GM21526 (cell line): ENCODE measurements around the gene AKAP13.

Experiments used
- ATAC-seq: cut with Tn5 transposase; IDR thresholded peaks from one replicate; pipeline ENCODE4 v1.9.1; 2021; ENCODE audit warnings: moderate library complexity; ENCODE audit not compliant: unreplicated experiment, low FRiP score

The AKAP13 gene

DNA sequence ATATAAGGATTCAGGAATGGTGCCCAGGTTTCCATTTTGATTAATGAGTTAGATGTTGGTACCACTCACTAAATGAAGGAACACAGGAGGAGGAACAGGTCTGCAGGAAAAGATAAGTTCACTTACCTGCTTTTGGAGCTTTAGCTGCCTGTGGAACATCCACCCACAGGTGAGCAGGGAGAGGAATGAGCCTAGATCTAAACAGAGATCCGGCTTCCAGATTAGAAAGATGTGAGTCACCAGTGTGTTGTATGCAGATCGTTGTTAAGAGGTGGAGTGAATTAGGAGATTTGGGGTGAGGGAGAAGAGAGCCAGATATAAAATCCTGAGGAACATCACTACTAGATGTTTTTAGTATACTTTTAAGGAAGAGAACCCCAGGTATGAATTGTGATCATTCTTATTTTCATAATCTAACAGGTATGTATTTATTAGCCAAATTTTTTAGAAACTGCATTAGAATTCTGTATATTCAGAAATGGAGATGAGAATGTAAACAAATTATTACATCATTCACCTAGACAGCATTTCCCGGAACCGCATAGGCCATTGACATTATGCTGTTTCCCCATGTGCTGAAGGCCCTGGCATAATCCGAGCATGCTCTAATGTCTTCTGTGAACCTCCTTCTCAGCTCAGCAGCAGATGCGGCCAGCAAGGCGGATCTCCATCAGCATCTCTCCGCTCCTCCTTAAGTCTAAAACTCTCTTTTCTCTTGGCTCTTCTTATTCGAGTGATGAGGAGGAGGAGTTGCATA, 296.1 kb downstream of the AKAP13 start:
- ATAC-seq = no peak

DNA sequence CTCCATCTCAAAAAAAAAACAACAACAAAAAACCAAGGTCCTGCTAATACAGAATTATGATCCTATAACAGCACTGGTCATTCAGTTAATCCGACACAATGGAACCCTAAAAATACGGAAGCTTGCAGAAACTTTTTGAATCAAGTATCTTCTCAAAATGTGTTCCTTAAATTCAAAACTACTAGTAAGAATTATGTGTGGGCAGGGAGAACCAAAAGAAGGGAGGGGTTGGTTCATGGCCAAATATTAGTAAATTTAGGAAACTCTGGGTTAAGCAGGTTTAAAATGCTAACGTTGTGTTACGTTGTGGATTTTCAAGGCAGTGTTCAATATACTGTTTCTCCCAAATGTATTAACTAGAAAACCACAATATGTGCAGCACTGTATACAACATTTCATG, 298.8 kb downstream of the AKAP13 start:
- ATAC-seq = no peak

DNA sequence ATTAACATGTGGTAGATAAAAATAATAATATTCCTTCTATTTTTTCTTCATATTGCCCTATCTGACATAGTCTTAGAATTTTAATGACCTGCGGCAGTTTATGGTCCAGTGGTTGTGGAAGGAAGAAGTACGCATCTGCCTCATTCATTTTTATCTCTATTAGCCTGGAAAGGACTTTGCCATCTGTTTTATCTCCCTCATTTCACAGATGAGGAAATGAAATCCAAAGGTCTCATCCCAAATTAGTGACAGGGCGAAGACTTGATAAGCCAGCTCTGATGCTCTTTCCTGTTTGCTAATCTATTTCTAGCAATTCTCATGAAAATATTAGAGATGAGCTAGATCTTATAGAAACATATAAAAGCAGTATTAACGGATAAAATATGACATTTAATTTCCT, 301.0 kb downstream of the AKAP13 start:
- no peak for ATAC-seq

DNA sequence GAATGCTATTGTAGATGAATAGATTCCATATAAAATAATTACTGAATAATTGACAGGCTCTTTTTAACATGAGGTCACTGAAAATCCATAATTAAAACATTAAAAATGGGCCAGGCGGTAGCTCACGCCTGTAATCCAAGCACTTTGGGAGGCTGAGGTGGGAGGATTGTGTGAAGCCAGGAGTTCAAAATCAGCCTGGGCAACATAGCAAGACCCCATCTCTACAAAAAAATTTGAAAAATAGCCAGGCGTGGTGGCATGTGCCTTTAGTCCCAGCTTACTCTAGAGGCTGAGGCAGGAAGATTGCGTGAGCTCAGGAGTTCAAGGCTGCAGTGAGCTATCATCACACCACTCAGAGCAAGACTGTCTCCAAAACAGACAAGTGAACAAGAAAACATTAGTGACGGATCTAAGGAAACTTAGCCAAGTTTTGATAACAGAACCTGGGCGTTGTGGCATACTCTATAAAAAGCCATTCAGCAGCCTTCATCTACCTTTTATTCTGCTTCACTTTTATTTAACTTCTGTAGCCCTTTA, 303.8 kb downstream of the AKAP13 start:
- ATAC-seq = no peak

DNA sequence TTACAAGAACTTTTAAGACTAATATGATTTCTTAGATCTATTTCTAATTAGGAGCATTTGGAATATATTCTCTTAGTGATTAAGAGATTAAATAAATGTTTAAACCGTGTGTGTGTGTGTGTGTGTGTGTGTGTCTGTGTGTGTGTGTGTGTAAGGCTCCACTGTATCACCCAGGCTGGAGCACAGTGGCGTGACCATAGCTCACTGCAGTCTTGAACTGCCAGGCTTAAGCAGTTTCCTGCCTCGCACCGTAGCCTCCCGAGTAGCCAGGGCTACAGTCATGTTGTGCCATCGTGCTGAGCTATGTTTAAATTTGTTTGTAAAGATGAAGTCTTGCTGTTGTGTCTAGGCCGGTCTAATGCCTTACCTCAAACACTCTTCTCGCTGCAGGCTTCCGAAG, 305.0 kb downstream of the AKAP13 start:
- no peak for ATAC-seq

DNA sequence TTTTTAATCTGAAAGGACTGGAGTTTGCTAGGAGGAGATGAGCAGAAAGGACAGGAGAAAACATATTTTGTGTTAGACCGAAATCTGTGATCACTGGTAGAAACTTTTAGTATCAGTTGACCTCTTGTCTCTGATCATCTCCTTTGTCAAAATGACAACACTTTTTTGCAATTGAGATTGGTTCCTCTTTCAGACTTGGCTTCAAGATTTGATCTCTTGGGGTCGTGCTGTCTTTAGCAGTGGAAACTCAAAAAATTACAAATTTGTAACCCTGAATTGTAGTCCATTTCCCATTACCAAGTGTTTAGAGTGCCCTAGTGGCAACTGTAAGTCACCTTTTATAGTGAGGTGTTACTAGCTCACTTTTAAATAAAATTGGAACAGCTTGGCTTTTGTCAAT, 306.9 kb downstream of the AKAP13 start:
- ATAC-seq = no peak

DNA sequence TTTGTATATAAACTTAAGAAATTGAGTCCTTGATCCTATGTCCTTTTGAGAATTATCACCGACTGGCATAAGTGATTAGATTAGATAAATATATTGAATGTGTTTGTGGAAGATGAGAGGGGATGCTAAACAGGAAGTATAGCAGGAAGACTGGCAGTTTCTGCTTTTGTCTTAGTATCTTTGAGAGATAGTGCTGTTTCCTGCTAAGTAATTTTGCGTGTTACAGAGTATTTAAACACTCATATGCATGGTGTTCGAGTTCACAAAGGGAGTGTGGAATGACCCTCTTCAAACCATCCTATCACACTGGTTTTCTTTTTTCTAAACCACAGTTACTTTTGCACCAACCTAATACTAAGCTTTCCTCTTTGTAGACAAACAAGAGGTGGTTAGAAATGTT, 308.3 kb downstream of the AKAP13 start:
- ATAC-seq = no peak

DNA sequence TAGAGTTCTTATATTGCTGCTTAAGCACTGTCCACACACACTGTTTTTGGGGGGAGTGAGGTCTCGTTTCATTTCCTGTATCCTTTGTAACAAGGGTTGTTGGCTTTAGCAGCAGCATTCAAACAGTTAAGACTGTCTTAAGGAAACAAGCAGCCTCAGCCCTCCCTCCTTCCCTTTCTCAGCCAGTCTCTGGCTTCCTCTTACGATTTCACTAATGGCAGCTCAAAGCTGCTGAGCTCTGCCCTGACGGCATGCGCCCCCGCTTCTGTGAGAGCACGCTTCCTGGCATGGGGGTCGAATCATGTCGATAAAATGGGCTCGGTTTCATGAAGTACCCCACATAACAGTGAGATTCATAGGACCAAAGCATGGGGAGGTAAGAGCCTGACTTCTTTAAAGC, 309.3 kb downstream of the AKAP13 start:
- ATAC-seq = peak; percentile 51

DNA sequence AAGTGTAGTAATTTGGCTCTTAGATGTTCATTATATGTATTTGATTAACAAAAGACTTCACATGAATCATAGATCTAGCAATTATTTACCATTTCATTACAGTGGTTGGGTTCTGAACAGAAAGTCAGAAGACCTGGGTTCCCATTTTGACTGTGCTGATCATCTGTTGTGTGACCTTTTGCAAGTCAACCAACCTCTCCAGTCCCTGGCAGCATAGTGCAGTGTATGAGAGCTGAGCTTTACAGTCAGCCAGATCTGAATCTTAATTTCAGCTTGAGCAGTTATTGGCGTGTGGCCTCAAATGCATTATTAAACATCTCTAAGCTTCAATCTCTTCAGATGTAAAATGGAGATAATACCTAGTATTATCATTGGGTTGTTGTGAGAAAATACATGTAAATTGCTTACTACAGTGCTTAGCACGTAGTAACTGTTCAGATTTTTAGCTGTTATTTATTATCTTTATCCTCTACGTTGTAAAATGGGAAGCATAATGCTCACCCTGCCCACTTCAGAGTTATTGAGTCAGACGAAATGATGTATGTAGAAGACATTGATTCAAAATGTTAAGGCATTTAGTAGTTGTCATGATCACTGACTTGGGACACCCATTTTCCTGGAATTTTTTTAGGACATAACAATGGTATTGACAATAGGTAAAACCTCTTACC, 310.3 kb downstream of the AKAP13 start:
- ATAC-seq = peak; percentile 40

DNA sequence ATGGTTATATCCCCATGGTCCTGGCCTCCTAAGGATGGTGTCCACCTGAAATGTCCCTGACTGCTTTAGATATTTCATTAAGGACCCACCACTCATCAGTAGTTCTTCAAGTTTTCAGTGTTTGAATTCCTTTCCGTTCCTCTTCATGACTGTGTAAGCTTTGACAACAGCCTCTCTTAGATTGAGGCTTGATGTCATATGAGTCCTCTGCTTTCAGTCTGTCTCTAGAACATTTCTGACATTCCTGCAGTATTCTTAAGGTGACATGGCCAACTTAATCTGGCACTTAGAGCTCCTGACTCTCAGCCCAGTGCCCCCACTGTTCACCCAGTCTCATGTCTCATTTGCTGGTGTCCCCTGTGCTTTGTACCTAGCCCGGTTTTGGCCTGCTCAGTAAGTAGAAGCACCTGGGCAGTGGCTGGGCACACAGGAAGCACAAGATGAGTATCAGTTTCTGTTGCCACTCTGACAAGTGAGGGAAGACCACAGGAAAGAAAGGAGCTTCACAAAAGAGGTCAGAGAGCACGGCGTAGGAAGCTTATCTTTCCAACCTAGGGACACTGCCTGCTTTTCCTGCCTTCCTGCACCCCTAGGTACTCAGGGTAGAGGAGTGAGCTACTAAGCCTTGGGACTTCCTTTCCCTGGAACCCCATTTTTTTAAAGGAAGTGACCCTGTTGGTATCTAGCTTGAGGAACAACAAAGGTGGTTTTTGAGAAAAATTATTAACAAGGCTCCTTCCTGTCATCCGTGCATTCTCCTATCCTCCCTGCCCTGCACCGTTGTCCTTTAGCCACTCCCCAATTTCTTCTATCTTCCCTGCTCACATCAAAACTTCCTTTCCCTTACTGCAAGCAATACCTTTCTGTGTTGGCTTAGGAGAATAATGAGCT, 311.2 kb downstream of the AKAP13 start:
- ATAC-seq = peak; percentile 32

DNA sequence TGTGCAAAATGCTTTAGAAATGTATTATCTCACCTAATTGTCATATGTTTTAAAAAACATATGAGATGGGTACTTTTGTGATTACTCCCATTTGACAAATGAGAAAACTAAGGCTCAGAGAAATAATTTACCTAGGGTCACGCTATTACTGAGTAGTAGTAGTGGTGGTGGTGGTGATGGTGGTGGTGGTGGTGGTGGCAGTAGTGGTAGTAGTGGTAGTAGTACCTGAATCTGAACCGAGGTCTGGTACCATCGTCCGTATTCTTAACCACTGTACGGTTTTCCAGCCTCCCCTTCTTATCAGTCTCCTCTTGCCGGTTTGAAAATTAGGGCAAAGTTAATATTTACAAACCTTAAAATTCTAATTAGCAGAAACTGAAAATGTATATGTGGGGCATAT, 311.9 kb downstream of the AKAP13 start:
- ATAC-seq = no peak

DNA sequence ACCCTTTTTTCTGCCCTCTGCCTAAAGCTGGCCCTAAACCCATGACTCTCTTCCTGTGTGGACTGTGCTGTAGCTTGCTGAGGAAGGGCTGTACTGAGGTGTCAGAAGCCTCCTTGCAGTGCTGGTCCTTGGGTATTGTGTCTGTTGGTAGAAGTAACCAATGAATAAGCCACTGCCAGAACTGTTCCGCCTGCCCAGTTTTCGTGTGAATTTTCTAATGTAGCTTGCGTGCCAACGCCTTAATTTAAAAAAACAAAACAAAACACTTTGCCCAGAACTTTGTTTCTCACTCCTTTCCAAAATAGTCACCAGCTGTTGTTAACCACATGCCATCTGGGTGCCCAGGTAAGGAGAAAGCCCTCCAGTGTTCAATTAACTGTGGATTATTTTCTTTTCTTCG, 312.5 kb downstream of the AKAP13 start:
- ATAC-seq = peak; percentile 45

DNA sequence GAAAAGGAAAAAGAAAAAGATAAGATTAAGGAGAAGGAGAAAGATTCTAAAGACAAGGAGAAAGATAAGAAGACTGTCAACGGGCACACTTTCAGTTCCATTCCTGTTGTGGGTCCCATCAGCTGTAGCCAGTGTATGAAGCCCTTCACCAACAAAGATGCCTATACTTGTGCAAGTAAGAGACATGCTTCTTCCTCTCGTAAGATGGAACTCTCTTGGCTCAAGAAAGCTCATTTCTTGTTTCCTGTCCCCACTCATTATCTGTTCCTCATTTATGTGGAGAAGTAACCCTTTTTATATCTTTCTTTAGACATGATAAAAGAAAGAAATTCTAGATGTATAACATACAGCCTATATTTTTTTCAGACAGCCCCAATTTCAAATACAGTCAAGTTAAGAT, 312.9 kb downstream of the AKAP13 start:
- no peak for ATAC-seq

DNA sequence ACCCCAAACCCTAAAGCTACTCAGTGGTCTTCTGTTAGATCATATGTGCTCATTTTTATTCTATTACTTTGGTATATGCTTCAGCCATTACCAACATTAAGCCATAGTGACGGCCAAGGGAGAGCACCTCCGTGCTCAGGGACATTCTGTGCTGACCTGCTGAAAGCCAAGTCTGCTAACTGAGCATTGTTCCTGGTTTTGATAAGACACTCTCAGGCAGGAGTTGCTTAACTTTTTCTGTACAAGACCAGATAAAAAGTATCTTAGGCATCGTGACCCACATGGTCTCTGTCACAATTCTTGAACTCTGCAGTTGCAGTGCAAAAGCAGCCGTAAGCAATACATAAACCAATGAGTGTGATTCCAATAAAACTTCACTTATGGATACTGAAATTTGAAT, 313.7 kb downstream of the AKAP13 start:
- ATAC-seq = no peak

DNA sequence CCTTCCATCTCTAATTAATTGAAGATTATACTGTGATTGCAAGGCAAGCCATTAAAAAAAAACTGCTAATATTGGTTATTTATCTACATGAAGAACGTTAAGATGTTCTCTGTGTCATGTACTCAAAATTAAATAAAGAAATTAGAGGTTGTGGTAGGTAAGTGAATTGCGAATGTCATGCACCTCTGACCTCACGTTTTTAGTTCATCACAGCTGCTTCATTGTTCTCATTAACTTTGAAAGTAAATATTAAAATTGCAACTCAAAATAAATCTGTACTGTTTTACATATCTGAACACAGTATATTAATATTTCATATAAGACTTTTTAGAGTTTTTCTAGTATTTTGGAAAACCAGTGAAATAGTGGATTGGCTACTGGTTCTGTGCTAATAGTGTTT, 320.4 kb downstream of the AKAP13 start:
- ATAC-seq = no peak

DNA sequence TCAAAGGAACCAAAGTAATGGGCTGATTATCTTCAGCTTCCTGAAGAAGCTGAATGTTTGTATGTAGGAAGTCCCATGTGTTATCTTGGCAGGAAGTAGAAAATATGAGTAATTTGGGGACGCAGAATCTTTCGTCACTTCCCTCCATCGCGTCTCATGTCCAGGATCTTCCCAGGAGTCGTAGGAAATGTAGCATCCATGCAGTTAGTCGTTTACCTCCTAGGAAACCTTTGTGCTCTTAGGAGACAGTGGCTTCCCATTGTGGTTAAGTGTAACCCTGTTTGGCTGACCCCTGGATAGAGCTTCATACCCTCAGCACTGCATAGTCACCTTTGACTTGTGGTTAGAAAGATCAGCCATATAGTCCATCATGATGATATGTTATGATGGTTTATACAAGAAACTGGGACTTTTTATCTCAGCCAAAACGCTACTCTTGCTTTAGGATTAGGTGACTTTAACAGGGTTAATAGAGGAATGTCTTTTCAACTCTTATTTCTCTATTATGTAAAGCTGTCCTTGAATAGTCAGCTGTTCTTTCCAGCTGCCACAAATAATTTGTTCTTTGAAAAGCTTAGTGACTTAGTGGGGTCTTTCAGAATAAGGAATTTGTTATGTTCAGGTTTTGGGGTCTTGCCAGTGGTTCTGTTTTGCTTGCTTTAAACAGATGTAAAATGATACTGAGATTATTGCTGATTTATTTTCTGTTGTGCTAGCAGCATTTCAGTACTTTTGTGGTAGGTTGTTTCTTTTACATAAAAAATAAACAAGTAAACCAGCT, 322.1 kb downstream of the AKAP13 start:
- ATAC-seq = no peak

DNA sequence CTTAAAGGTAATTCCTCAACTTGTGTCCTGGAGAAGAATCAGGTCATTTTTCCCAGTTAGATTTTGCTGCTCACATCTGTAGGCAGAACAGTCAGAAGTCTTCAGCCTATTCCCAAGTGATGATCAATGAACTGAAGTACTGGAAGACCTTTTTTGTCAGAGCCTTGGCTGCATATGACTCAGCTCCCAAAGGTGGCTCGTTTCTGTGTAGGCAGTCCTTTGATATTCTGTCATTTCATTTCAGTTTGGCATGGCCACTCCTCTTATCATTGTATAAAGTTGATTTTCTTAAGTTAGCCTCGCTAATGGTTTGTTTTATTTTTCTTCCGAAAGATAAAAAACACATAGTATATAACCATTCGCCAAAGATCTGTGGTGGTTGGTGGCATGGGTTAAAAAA, 323.7 kb downstream of the AKAP13 start:
- no peak for ATAC-seq

DNA sequence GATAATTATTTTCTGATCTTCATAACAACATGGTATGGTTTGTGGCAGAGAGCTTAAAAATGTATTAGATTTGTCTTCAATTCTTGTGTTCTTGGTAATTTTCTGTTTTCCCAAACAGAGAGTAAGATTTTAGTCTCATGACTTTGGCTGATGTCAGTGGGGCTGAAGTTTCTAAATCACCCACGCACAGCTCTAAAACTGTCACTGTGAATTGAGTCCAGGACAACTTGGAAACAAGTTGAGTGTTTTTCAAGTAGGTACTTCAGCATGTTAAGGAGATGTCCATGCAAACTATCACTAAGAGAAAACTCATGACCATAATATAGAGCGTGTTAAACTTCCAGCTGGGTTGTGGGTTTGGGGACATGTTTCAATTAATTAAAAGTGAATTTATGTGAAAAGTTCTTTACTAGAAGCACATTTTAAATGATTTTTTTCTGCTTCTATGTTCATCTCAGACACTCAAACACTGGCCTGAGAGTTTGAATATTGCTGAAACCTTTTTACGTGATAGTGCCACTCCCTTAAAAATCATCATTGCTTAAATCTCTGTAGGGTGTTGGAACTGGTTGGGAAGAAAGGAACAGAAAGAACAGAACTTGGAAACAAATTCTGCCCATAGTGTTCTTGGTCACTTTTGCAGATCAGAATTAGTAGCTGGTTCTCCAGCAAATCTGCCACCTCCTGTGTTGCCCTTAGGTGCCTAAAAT, 324.5 kb downstream of the AKAP13 start:
- ATAC-seq = no peak

DNA sequence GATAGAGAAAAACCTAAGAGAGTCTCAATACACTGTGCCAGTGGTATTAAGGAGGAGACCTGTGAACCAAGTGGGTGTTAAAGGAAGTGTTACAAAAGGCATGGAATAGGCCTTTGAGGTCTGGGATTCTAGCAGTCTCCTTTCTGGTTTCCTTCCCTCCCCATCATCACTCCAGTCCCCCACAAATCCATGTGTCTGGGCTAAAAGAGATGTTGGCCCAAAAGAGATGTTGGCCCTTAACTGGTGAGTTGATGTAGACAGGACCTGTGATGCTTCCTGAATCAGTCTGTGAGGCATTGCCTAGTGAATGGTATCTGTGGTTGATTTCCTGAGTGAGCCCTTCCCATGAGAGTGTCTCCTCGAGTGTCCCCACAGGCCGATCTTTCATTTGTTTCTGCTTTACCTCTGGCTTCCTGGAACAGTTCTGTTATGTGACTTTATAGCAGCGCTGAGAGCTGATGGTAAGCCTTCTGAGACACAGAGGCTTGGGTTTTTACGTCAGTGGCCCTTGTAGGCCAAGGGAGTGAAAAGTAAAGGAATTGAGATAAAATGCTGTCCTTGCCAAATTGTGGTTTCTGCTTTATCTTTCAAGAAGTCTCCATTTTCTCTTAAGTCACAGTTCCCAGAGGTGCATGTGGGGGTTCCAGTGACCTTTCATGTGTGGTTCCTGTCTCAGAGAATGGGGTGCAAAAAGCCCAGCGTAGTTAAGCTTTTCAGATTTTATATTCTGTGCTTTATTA, 326.5 kb downstream of the AKAP13 start:
- peak; percentile 27 for ATAC-seq
